GM23338 (cell line): ENCODE measurements around the gene PTPA.

ENCODE experiments used
- CTCF ChIP-seq, 2 experiments: fragments of 200-600 bp in 1 of 2; sonication (generic) in 1 of 2; conservative IDR thresholded peaks; 2 replicates each; pipeline versions ENCODE4 v1.5.1 to v1.6.1; 2016 to 2017; ENCODE audit warnings: antibody characterized with exemption in 2 of 2, low read depth in 2 of 2, mild to moderate bottlenecking in 2 of 2, moderate library complexity in 1 of 2
- EZH2 ChIP-seq: fragments of 200-600 bp; sonication (generic); IDR thresholded peaks from one replicate; pipeline ENCODE4 v1.8.0; 2017; ENCODE audit warnings: antibody characterized with exemption, mild to moderate bottlenecking, low read depth; ENCODE audit not compliant: unreplicated experiment
- POLR2AphosphoS5 ChIP-seq: IDR thresholded peaks from 2 replicates; pipeline ENCODE4 v1.6.1; 2016; ENCODE audit warnings: antibody characterized with exemption, low read depth
- STAT1 ChIP-seq: IDR thresholded peaks from one replicate; pipeline ENCODE4 v1.6.1; 2016; ENCODE audit warnings: antibody characterized with exemption; ENCODE audit not compliant: unreplicated experiment

GRCh38 chr9:129108083-129108804 is 3.0 kb upstream of the PTPA start:
- TF ChIP-seq EZH2 (no peak), CTCF (conservative IDR thresholded peaks at IDR 0.05; ENCODE audit: low read depth in 2 of 2) (no peak), POLR2AphosphoS5 (no peak), STAT1 (no peak)
